GM23338 (cell line): ENCODE measurements around the gene ZSCAN5A. TPM values are rescaled to one million over a fixed set of nuclear protein-coding genes. Genes with fewer than 3 reads are reported as not detected.

ENCODE experiments used
- ATAC-seq: fragments of 200-7000 bp; cut with Tn5 transposase; 3 replicates; pipeline ENCODE4 v1.9.1; 2020
- DNase-seq: peaks from one replicate; pipeline ENCODE4 v3.0.0-alpha.2; 2015; ENCODE audit warnings: low spot score
- H2AFZ ChIP-seq: fragments of 200-600 bp; sonication (generic); 2 replicates; pipeline ENCODE4 v1.8.0; 2016; ENCODE audit warnings: antibody characterized with exemption, mild to moderate bottlenecking, moderate library complexity
- H3F3A ChIP-seq: fragments of 200-600 bp; sonication (generic); replicated peaks from 2 replicates; pipeline ENCODE4 v1.8.0; 2017; ENCODE audit warnings: antibody characterized with exemption, mixed run types, low read depth
- H3K27ac ChIP-seq: fragments of 200-600 bp; sonication (generic); 2 replicates; pipeline ENCODE4 v1.6.1; 2016; ENCODE audit warnings: low read depth
- H3K27me3 ChIP-seq: fragments of 200-600 bp; sonication (generic); 2 replicates; pipeline ENCODE4 v1.8.0; 2016; ENCODE audit warnings: mild to moderate bottlenecking, mixed run types, moderate library complexity; ENCODE audit not compliant: insufficient read depth
- H3K36me3 ChIP-seq: fragments of 200-600 bp; sonication (generic); 2 replicates; pipeline ENCODE4 v1.8.0; 2016; ENCODE audit warnings: mild to moderate bottlenecking; ENCODE audit not compliant: insufficient read depth
- H3K4me1 ChIP-seq: fragments of 200-600 bp; sonication (generic); 2 replicates; pipeline ENCODE4 v1.8.0; 2016; ENCODE audit warnings: mild to moderate bottlenecking, moderate library complexity; ENCODE audit not compliant: insufficient read depth
- H3K4me2 ChIP-seq: fragments of 200-600 bp; sonication (generic); 2 replicates; pipeline ENCODE4 v1.7.1; 2017; ENCODE audit warnings: mixed run types
- H3K4me3 ChIP-seq: fragments of 200-600 bp; sonication (generic); 2 replicates; pipeline ENCODE4 v1.6.1; 2016; ENCODE audit warnings: mixed run types
- H3K79me2 ChIP-seq: fragments of 200-600 bp; sonication (generic); replicated peaks from 2 replicates; pipeline ENCODE4 v1.8.0; 2017; ENCODE audit warnings: mild to moderate bottlenecking; ENCODE audit not compliant: insufficient read depth
- H3K9me2 ChIP-seq: fragments of 200-600 bp; sonication (generic); 2 replicates; pipeline ENCODE4 v1.8.0; 2017; ENCODE audit not compliant: insufficient read depth
- H4K20me1 ChIP-seq: fragments of 200-600 bp; sonication (generic); replicated peaks from 2 replicates; pipeline ENCODE4 v1.8.0; 2017; ENCODE audit warnings: mild to moderate bottlenecking; ENCODE audit not compliant: insufficient read depth
- H3K27ac Mint-ChIP-seq: 2 replicates; pipeline ENCODE4 v1.8.0; 2020; ENCODE audit warnings: inconsistent platforms, mild to moderate bottlenecking, moderate library complexity, mixed read lengths
- H3K27me3 Mint-ChIP-seq: 3 replicates; pipeline ENCODE4 v1.8.0; 2022; ENCODE audit warnings: low read depth, mild to moderate bottlenecking, moderate library complexity, mixed read lengths, inconsistent platforms; ENCODE audit not compliant: insufficient read depth, poor library complexity
- H3K36me3 Mint-ChIP-seq: 3 replicates; pipeline ENCODE4 v1.8.0; 2021; ENCODE audit warnings: low read depth, mild to moderate bottlenecking, inconsistent platforms, moderate library complexity, mixed read lengths
- H3K4me1 Mint-ChIP-seq: 3 replicates; pipeline ENCODE4 v1.8.0; 2020; ENCODE audit warnings: mild to moderate bottlenecking, inconsistent platforms, mixed read lengths
- H3K4me3 Mint-ChIP-seq: 3 replicates; pipeline ENCODE4 v1.8.0; 2021; ENCODE audit warnings: moderate library complexity, mild to moderate bottlenecking, inconsistent platforms, mixed read lengths
- H3K9me3 Mint-ChIP-seq: 3 replicates; pipeline ENCODE4 v1.8.0; 2020; ENCODE audit warnings: moderate library complexity, mild to moderate bottlenecking, inconsistent platforms, mixed read lengths
- CREB1 ChIP-seq: fragments of 250-450 bp; sonication (Bioruptor Pico); IDR thresholded peaks from 2 replicates; pipeline ENCODE4 v1.5.0; 2020; ENCODE audit warnings: low read depth, mild to moderate bottlenecking, moderate library complexity
- EZH2 ChIP-seq: fragments of 200-600 bp; sonication (generic); IDR thresholded peaks from one replicate; pipeline ENCODE4 v1.8.0; 2017; ENCODE audit warnings: antibody characterized with exemption, mild to moderate bottlenecking, low read depth; ENCODE audit not compliant: unreplicated experiment
- EZH2phosphoT487 ChIP-seq: fragments of 200-600 bp; sonication (generic); IDR thresholded peaks from one replicate; pipeline ENCODE4 v1.8.1; 2018; ENCODE audit warnings: antibody characterized with exemption; ENCODE audit not compliant: unreplicated experiment
- JUNB ChIP-seq: IDR thresholded peaks from one replicate; pipeline ENCODE4 v1.6.1; 2016; ENCODE audit warnings: antibody characterized with exemption; ENCODE audit not compliant: unreplicated experiment
- NANOG ChIP-seq: IDR thresholded peaks from 2 replicates; pipeline ENCODE4 v1.6.1; 2016; ENCODE audit warnings: antibody characterized with exemption, borderline replicate concordance
- POLR2AphosphoS5 ChIP-seq: IDR thresholded peaks from 2 replicates; pipeline ENCODE4 v1.6.1; 2016; ENCODE audit warnings: antibody characterized with exemption, low read depth
- STAT1 ChIP-seq: IDR thresholded peaks from one replicate; pipeline ENCODE4 v1.6.1; 2016; ENCODE audit warnings: antibody characterized with exemption; ENCODE audit not compliant: unreplicated experiment
- ZNF114 ChIP-seq: fragments of 250-450 bp; sonication (Bioruptor Pico); IDR thresholded peaks from 2 replicates; pipeline ENCODE4 v1.5.0; 2020; ENCODE audit warnings: mild to moderate bottlenecking, moderate library complexity
- ZNF331 ChIP-seq: fragments of 250-450 bp; sonication (Bioruptor Pico); IDR thresholded peaks from 2 replicates; pipeline ENCODE4 v1.5.0; 2020; ENCODE audit warnings: low read depth, mild to moderate bottlenecking, moderate library complexity
- polyA plus RNA-seq: library from polyadenylated mRNA; unstranded; fragments of >200 nt; fragmentation: Nextera tagmentation; extraction: Ambion mirVana; gene quantifications from 2 replicates; pipeline ENCODE4 v1.2.1, GENCODE V29; 2016
- total RNA-seq: library from RNA; depleted of rRNA; stranded (reverse); fragments of >200 nt; shearing (Covaris generic); gene quantifications from 2 replicates; pipeline ENCODE4 v1.2.3, GENCODE V29; 2014
- TF ChIP-seq, protein P1 (sequence below): IDR thresholded peaks from one replicate; pipeline ENCODE4 v1.6.1; 2018; ENCODE audit warnings: antibody characterized with exemption; ENCODE audit not compliant: unreplicated experiment
- TF ChIP-seq, protein P2 (sequence below), 2 experiments: fragments of 200-600 bp in 1 of 2; sonication (generic) in 1 of 2; conservative IDR thresholded peaks; 2 replicates each; pipeline versions ENCODE4 v1.5.1 to v1.6.1; 2016 to 2017; ENCODE audit warnings: antibody characterized with exemption in 2 of 2, low read depth in 2 of 2, mild to moderate bottlenecking in 2 of 2, moderate library complexity in 1 of 2
- TF ChIP-seq, protein P3 (sequence below): IDR thresholded peaks from 2 replicates; pipeline ENCODE4 v1.6.1; 2016; ENCODE audit warnings: antibody characterized with exemption
- TF ChIP-seq, protein P4 (sequence below): fragments of 250-450 bp; sonication (Bioruptor Pico); IDR thresholded peaks from 2 replicates; pipeline ENCODE4 v1.5.0; 2020; ENCODE audit warnings: mild to moderate bottlenecking, moderate library complexity

ZSCAN5A gene
- total and polyA plus RNA-seq, 2 experiments from 2014 or later: 10.2 to 12.5 TPM

DNA sequence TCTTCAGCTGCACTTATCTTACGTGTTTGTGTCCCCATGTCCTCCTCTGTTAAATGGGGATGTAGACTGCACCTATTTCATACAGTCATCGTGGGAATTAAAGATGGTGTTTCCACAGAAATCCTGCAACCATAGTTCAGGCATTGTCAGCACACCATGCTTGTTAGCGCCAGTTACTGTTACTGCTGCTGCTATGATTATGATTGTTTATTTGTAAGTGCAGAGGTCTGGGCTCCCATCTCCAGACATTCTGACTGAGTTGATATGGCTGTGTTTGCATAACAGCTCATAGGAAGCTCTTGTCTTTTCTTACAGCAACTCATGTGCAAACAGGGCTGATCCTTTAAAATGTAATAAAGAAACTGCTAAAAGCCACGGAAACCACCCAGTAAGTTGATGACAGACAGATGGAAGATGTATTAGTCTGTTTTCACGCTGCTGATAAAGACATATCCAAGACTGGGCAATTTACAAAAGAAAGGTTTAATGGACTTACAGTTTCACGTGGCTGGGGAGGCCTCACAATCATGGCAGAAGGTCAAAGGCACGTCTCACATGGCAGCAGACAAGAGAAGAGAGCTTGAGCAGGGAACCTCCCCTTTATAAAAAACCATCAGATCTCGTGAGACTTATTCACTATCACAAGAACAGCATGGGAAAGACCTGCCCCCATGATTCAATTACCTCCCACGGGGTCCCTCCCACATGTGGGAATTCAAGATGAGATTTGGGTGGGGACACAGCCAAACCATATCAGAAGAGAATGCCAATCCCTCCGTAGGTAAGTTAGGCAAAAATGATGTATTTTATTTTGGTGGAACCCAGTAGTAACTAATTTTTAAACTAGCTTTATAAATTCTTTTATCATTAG, 1.6 kb downstream of the ZSCAN5A start:
- no peak for DNase-seq
- peaks cover 7% of the 10 kb centered on the region for H3K27me3 Mint-ChIP-seq
- no peak for ATAC-seq
- peak overlapping the region; percentile 92 for H3K4me3 Mint-ChIP-seq
- peak overlapping the region; percentile 51 for H3K4me3 ChIP-seq
- H3K79me2 ChIP-seq: no peaks in the 10 kb centered on the region
- H3K36me3 ChIP-seq: no peaks in the 10 kb centered on the region; the same call in 1 of the 2 replicates
- H3K4me2 ChIP-seq: peak overlapping the region; percentile 90
- H3F3A ChIP-seq: 0 out of 2 replicates have a peak, but pooled peaks cover 2% of the 10 kb centered on the region
- H3K9me3 Mint-ChIP-seq: peaks cover 3% of the 10 kb centered on the region
- TF ChIP-seq STAT1: no peak
- TF ChIP-seq CREB1 (CRISPR knock-in tag): no peak
- TF ChIP-seq JUNB: no peak
- TF ChIP-seq EZH2: no peak
- TF ChIP-seq, protein P1, sequence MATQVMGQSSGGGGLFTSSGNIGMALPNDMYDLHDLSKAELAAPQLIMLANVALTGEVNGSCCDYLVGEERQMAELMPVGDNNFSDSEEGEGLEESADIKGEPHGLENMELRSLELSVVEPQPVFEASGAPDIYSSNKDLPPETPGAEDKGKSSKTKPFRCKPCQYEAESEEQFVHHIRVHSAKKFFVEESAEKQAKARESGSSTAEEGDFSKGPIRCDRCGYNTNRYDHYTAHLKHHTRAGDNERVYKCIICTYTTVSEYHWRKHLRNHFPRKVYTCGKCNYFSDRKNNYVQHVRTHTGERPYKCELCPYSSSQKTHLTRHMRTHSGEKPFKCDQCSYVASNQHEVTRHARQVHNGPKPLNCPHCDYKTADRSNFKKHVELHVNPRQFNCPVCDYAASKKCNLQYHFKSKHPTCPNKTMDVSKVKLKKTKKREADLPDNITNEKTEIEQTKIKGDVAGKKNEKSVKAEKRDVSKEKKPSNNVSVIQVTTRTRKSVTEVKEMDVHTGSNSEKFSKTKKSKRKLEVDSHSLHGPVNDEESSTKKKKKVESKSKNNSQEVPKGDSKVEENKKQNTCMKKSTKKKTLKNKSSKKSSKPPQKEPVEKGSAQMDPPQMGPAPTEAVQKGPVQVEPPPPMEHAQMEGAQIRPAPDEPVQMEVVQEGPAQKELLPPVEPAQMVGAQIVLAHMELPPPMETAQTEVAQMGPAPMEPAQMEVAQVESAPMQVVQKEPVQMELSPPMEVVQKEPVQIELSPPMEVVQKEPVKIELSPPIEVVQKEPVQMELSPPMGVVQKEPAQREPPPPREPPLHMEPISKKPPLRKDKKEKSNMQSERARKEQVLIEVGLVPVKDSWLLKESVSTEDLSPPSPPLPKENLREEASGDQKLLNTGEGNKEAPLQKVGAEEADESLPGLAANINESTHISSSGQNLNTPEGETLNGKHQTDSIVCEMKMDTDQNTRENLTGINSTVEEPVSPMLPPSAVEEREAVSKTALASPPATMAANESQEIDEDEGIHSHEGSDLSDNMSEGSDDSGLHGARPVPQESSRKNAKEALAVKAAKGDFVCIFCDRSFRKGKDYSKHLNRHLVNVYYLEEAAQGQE: no peak
- TF ChIP-seq, protein P2, sequence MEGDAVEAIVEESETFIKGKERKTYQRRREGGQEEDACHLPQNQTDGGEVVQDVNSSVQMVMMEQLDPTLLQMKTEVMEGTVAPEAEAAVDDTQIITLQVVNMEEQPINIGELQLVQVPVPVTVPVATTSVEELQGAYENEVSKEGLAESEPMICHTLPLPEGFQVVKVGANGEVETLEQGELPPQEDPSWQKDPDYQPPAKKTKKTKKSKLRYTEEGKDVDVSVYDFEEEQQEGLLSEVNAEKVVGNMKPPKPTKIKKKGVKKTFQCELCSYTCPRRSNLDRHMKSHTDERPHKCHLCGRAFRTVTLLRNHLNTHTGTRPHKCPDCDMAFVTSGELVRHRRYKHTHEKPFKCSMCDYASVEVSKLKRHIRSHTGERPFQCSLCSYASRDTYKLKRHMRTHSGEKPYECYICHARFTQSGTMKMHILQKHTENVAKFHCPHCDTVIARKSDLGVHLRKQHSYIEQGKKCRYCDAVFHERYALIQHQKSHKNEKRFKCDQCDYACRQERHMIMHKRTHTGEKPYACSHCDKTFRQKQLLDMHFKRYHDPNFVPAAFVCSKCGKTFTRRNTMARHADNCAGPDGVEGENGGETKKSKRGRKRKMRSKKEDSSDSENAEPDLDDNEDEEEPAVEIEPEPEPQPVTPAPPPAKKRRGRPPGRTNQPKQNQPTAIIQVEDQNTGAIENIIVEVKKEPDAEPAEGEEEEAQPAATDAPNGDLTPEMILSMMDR (conservative IDR thresholded peaks at IDR 0.05; ENCODE audit: low read depth in 2 of 2): no peak
- TF ChIP-seq NANOG: no peak
- no peak for TF ChIP-seq EZH2phosphoT487
- TF ChIP-seq POLR2AphosphoS5: no peak
- TF ChIP-seq, protein P3, sequence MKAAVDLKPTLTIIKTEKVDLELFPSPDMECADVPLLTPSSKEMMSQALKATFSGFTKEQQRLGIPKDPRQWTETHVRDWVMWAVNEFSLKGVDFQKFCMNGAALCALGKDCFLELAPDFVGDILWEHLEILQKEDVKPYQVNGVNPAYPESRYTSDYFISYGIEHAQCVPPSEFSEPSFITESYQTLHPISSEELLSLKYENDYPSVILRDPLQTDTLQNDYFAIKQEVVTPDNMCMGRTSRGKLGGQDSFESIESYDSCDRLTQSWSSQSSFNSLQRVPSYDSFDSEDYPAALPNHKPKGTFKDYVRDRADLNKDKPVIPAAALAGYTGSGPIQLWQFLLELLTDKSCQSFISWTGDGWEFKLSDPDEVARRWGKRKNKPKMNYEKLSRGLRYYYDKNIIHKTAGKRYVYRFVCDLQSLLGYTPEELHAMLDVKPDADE: no peak
- TF ChIP-seq ZNF114 (CRISPR knock-in tag): no peak
- TF ChIP-seq, protein P4, sequence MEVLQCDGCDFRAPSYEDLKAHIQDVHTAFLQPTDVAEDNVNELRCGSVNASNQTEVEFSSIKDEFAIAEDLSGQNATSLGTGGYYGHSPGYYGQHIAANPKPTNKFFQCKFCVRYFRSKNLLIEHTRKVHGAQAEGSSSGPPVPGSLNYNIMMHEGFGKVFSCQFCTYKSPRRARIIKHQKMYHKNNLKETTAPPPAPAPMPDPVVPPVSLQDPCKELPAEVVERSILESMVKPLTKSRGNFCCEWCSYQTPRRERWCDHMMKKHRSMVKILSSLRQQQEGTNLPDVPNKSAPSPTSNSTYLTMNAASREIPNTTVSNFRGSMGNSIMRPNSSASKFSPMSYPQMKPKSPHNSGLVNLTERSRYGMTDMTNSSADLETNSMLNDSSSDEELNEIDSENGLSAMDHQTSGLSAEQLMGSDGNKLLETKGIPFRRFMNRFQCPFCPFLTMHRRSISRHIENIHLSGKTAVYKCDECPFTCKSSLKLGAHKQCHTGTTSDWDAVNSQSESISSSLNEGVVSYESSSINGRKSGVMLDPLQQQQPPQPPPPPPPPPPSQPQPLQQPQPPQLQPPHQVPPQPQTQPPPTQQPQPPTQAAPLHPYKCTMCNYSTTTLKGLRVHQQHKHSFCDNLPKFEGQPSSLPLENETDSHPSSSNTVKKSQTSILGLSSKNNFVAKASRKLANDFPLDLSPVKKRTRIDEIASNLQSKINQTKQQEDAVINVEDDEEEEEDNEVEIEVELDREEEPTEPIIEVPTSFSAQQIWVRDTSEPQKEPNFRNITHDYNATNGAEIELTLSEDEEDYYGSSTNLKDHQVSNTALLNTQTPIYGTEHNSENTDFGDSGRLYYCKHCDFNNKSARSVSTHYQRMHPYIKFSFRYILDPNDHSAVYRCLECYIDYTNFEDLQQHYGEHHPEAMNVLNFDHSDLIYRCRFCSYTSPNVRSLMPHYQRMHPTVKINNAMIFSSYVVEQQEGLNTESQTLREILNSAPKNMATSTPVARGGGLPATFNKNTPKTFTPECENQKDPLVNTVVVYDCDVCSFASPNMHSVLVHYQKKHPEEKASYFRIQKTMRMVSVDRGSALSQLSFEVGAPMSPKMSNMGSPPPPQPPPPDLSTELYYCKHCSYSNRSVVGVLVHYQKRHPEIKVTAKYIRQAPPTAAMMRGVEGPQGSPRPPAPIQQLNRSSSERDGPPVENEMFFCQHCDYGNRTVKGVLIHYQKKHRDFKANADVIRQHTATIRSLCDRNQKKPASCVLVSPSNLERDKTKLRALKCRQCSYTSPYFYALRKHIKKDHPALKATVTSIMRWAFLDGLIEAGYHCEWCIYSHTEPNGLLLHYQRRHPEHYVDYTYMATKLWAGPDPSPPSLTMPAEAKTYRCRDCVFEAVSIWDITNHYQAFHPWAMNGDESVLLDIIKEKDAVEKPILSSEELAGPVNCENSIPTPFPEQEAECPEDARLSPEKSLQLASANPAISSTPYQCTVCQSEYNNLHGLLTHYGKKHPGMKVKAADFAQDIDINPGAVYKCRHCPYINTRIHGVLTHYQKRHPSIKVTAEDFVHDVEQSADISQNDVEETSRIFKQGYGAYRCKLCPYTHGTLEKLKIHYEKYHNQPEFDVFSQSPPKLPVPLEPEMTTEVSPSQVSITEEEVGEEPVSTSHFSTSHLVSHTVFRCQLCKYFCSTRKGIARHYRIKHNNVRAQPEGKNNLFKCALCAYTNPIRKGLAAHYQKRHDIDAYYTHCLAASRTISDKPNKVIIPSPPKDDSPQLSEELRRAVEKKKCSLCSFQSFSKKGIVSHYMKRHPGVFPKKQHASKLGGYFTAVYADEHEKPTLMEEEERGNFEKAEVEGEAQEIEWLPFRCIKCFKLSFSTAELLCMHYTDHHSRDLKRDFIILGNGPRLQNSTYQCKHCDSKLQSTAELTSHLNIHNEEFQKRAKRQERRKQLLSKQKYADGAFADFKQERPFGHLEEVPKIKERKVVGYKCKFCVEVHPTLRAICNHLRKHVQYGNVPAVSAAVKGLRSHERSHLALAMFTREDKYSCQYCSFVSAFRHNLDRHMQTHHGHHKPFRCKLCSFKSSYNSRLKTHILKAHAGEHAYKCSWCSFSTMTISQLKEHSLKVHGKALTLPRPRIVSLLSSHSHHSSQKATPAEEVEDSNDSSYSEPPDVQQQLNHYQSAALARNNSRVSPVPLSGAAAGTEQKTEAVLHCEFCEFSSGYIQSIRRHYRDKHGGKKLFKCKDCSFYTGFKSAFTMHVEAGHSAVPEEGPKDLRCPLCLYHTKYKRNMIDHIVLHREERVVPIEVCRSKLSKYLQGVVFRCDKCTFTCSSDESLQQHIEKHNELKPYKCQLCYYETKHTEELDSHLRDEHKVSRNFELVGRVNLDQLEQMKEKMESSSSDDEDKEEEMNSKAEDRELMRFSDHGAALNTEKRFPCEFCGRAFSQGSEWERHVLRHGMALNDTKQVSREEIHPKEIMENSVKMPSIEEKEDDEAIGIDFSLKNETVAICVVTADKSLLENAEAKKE: no peak
- TF ChIP-seq ZNF331 (CRISPR knock-in tag): no peak
- no peak overlapping the region for H2AFZ ChIP-seq
- H3K4me1 Mint-ChIP-seq: peaks cover 10% of the 10 kb centered on the region
- H3K27me3 ChIP-seq: no peaks in the 10 kb centered on the region
- H3K27ac Mint-ChIP-seq: no peak overlapping the region
- H4K20me1 ChIP-seq: no peaks in the 10 kb centered on the region
- 0 out of 2 replicates have a peak, but pooled peaks cover 2% of the 10 kb centered on the region for H3K4me1 ChIP-seq
- H3K9me2 ChIP-seq: no peaks in the 10 kb centered on the region
- peaks cover 15% of the 10 kb centered on the region for H3K36me3 Mint-ChIP-seq
- H3K27ac ChIP-seq: no peak overlapping the region
